ENCODE measurements around the gene DDX5. TPM values are rescaled to one million over a fixed set of nuclear protein-coding genes. Genes with fewer than 3 reads are reported as not detected.

DDX5 gene
- total and polyA plus RNA-seq, 2 of the 13 experiments (the other 11 are each of a cell fraction or from before 2014, with no cell fraction given), result 503 to 684 TPM

GRCh38 chr17:64506576-64507412, 705 bp upstream of the DDX5 start, which contains the start of gene CEP95 (continued):
- no peak; the same call in 1 of the 2 replicates for TF ChIP-seq ZNF12 (CRISPR knock-in tag; IDR thresholded peaks at IDR 0.05)
- TF ChIP-seq ZFX (CRISPR knock-in tag; IDR thresholded peaks at IDR 0.05; ENCODE audit: low read depth), result peak; percentile 77
- TF ChIP-seq MBNL3 (CRISPR knock-in tag; conservative IDR thresholded peaks at IDR 0.05), result no peak
- peak; percentile 78; the same call in 1 of the 2 replicates for TF ChIP-seq HOXA9 (CRISPR knock-in tag; IDR thresholded peaks at IDR 0.05; ENCODE audit: borderline replicate concordance)
- TF ChIP-seq ZC3H4 (CRISPR knock-in tag; IDR thresholded peaks at IDR 0.05; ENCODE audit: borderline replicate concordance), result no peak; the same call in 1 of the 2 replicates
- TF ChIP-seq ZNF407 (CRISPR knock-in tag; IDR thresholded peaks at IDR 0.05; ENCODE audit: not compliant biosample characterization), result peak; percentile 59
- peak; percentile 73; the same call in 1 of the 2 replicates for TF ChIP-seq ZFY (CRISPR knock-in tag; IDR thresholded peaks at IDR 0.05)
- peak; percentile 93; the same call in 1 of the 2 replicates for TF ChIP-seq ZNF34 (CRISPR knock-in tag; IDR thresholded peaks at IDR 0.05; ENCODE audit: borderline replicate concordance)
- TF ChIP-seq, protein P1, sequence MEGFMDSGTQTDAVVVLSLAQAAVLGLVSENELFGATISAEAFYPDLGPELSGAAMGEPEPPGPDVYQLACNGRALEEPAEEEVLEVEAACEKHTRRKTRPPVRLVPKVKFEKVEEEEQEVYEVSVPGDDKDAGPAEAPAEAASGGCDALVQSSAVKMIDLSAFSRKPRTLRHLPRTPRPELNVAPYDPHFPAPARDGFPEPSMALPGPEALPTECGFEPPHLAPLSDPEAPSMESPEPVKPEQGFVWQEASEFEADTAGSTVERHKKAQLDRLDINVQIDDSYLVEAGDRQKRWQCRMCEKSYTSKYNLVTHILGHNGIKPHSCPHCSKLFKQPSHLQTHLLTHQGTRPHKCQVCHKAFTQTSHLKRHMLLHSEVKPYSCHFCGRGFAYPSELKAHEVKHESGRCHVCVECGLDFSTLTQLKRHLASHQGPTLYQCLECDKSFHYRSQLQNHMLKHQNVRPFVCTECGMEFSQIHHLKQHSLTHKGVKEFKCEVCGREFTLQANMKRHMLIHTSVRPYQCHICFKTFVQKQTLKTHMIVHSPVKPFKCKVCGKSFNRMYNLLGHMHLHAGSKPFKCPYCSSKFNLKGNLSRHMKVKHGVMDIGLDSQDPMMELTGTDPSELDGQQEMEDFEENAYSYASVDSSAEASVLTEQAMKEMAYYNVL (CRISPR knock-in tag; IDR thresholded peaks at IDR 0.05; ENCODE audit: borderline replicate concordance), result 0 out of 2 replicates have a peak, but pooled peaks have one; percentile 12
- no peak for TF ChIP-seq ZKSCAN1 (IDR thresholded peaks at IDR 0.05; ENCODE audit: low read length)
- TF ChIP-seq POLR2AphosphoS2 (IDR thresholded peaks at IDR 0.05; ENCODE audit: low read depth, low read length), result no peak
- TF ChIP-seq ZMYM4 (CRISPR knock-in tag; IDR thresholded peaks at IDR 0.05), result peak; percentile 91
- TF ChIP-seq CAMTA2 (CRISPR knock-in tag; IDR thresholded peaks at IDR 0.05; ENCODE audit: borderline replicate concordance), result peak; percentile 75; the same call in 1 of the 2 replicates
- TF ChIP-seq ZNF225 (CRISPR knock-in tag; IDR thresholded peaks at IDR 0.05), result no peak; the same call in none of the 2 replicates
- TF ChIP-seq ZZZ3 (CRISPR knock-in tag; IDR thresholded peaks at IDR 0.05; ENCODE audit: borderline replicate concordance), result no peak; the same call in 1 of the 2 replicates
- TF ChIP-seq TMF1 (CRISPR knock-in tag; IDR thresholded peaks at IDR 0.05; ENCODE audit: low read depth), result no peak
- TF ChIP-seq RFX5 (IDR thresholded peaks at IDR 0.05; ENCODE audit: low read depth, low read length), result peak; percentile 39; the same call in 1 of the 2 replicates
- peak; percentile 79; the same call in 1 of the 2 replicates for TF ChIP-seq MTA1 (CRISPR knock-in tag; IDR thresholded peaks at IDR 0.05; ENCODE audit: borderline replicate concordance)
- TF ChIP-seq ZNF841 (CRISPR knock-in tag; IDR thresholded peaks at IDR 0.05; ENCODE audit: borderline replicate concordance), result peak; percentile 89

All from HepG2 (cell line).